NCI-H1436 (cell line): Measurements from ENCODE around the gene OR7D2.
"Not testable (repeated sequence)": the region's sequence is repeated elsewhere in the genome, so short reads cannot be mapped to it uniquely, and the experiment has no call there.

Experiments used
- DNase-seq: peaks from one replicate; lab custom pipeline; 2025; lab: John Stamatoyannopoulos, UW

OR7D2 gene

GRCh38 chr19:9178901-9179300 is at the start of gene OR7D2:
Gene OR7D2 (plus strand): TSS chr19:9178979. CDS start chr19:9185782, 6,803 bp downstream.
- no peak for DNase-seq

GRCh38 chr19:9130965-9131364 is 47.8 kb upstream of the OR7D2 start:
- DNase-seq = no peak

GRCh38 chr19:9132422-9132821 is 46.4 kb upstream of the OR7D2 start:
- DNase-seq = no peak

DNA sequence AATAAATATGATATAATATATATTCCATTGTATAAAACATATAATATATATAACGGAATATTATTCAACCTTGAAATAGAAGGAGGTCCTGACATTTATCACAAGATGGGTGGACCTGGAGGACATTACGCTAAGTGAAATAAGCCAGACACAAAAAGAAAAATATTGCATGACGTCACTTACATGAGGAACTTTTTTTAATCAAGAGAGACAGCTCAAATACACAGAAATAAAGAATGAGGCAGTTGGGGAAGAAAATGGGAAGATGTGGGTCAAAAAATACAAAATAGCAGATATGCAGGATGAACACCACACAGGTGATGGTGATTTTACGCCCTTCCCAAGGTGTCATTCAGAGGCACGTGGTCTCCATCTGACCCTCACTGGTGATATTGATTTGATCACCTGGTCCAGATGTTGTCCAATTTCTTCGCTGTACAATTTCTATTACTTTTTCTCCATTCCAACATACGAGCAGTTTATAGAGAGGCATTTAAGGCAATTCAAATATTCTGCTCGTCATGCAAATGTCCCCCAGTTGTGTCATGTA is 39.1 kb upstream of the OR7D2 start:
- DNase-seq = no peak

DNA sequence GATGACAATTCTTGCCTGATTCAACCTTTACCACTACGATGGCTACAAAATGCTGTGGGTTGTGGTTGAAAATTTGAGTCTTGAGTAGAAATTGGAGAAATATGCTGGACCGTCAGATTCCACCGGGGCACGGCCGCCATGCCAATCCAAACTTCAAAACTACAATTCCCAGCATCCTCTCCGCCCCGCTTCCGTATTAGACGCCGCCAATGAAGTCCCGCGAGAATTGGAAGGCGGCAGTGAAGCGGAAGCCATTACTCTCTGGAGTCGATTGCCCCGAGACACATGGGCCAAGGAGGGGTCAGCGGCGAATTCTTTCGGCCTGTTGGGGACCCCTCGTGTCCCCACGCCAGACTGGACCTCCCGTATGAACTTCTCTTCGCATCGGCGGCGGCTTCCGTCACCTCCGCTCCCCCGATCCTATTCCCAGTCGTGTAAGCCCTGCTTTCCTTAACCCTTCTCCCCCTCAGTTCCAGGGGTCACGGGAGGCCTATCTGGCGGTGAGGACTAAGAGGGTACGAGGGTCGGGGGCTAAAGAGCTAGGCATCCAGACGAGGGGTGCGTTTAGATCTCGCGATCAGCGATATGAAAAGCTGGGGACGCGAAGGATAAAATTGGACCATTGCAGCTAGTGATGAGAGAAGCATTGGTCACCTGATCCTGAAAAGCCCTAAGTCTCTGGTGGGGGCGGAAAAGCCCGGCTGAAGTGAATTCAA is 38.5 kb upstream of the OR7D2 start, which contains the start of gene ZNF317:
Gene ZNF317 (plus strand): TSS at position 239 of the 716 bp plus-strand sequence. CDS start 15,620 bp downstream, outside the sequence.
- peak; percentile 94 for DNase-seq

GRCh38 chr19:9144920-9145319 is 33.9 kb upstream of the OR7D2 start:
- DNase-seq = no peak

DNA sequence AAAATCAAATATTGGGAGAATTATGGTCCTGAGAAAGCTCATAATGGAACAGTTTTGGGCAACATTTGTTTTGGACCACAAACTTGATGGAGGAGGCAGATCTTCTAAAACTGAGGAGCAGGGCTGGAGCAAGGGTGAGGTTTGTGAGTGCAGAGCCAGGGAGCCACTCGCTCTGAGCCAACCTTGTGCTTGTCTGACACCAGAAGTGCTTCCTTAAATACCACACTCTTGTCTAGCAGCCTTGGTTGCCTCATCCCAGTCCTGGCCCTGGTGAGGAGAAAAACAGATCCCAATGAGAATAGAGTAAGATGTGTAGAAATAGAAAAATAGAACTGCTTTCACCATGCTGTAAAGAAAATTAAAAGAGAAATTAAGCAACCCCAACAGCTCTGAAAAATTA is 31.9 kb upstream of the OR7D2 start:
- no peak for DNase-seq

DNA sequence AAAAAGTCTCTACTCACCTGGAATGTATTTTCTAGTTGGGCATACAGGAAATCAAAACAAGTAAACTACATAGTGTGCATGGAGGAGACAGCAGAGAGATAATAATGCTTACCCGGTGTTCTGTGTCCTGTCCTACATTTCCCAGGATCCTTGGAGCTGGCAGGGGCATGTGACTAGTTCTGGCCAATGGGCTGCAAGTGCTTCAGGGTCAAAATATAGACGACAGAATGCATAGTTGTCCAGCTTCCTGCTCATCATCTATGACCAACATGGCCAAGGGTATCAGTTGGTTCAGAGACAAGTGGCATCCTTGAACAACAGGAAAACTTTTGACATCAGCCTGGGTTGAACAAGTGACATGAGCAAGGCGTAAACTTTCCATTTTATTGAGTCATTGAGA is 30.1 kb upstream of the OR7D2 start:
- DNase-seq = no peak

GRCh38 chr19:9149997-9150396 is 28.8 kb upstream of the OR7D2 start:
- DNase-seq = no peak

GRCh38 chr19:9150650-9151049 is 28.1 kb upstream of the OR7D2 start:
- no peak for DNase-seq

GRCh38 chr19:9151367-9151766 is 27.4 kb upstream of the OR7D2 start:
- no peak for DNase-seq

DNA sequence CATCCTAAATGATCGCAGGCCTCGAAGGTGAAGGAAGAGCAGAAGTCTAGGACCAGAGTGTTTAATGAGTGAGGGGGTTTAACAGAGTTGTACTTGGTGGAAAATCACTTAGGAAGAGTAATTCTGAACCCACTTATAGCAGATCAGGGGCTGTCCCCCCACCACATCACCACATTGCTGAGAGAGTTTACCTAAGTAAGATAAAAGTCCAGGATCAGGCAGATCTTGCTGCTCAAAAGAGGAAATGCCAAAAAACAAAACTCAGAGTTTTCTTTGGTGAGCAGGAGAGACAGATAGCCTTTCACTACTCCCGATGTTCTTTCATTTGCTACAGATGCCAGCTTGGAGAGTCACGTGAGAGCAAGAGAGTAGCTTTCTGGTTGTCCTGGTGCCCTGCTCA is 23.2 kb upstream of the OR7D2 start:
- DNase-seq = no peak

DNA sequence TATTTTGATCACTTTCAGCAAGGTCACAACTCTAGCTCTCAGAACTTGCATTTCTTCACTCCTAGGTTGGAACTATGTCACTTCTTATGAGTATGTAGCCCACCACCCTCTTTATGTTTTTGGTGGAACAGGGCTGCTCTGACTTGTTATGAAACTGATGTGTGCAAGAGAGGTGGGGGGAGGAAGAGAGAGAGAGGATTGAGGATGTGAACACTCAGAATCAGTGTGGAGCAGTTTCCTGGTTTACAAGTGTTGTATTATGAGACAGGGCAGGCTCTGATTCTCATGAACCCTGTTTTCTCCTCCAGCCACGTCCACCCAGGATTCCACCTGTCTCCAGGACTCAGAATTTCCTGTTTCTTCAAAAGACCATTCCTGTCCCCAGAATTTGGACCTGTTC is 22.5 kb upstream of the OR7D2 start:
- no peak for DNase-seq

DNA sequence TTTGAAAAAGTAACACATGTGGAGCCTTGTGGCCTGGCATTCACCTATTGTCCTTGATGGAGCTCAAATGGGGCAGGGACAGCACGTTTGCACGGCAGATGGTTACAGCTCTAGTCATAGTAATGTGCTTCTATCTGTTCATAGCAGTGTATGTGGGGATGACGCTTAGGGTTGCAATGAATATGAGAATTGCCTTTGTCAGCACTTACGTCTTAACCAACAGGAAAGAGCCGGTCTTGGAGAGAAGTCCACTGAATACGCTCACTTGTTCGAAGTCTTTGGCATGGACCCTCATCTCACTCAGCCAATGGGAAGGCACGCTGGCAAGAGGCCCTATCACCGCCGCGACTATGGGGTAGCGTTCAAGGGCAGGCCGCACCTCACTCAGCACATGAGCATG is 18.9 kb upstream of the OR7D2 start:
- DNase-seq = no peak

DNA sequence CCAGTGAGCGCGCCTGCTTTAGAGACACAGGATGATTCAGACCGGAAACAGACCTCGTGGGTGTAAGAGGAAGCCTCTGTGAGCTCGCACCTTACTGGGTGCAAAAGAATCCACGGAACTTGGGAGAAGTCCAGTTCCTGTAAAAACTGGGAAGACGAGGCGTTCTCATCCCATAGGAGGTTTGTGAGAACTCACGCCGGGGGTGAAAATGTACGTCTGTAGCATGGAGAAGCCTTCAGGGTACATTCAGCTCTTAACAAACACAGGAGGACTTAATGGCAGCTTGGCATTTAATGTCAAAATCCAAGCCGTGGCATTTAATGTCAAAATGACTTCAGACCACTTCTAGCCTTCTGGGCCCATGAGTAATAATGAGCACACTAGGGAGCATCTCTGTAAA is 17.4 kb upstream of the OR7D2 start:
- no peak for DNase-seq

DNA sequence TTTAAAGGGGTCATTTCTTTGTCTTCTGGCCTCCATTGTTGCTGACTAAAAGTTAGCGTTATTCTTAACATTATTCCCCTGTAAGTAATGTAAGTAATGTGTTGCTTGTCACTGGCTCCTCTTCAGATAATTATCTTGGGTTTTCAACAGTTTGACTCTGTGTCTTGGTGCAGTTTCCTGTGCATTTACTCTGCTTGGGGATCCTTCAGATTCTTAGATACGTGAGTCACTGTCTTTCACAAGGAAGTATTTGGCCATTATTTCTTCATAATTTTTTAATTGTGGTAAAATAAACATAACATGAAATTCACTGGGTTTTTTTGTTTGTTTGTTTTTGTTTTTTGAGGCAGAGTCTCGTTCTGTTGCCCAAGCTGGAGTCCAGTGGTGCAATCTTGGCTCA is 13.5 kb upstream of the OR7D2 start:
- DNase-seq = no peak

- DNase-seq = no peak
Measured at GRCh38 chr19:9166846-9167245, 11.9 kb upstream of the OR7D2 start.

- DNase-seq = no peak
Measured at GRCh38 chr19:9171393-9171991, 7.3 kb upstream of the OR7D2 start.

DNA sequence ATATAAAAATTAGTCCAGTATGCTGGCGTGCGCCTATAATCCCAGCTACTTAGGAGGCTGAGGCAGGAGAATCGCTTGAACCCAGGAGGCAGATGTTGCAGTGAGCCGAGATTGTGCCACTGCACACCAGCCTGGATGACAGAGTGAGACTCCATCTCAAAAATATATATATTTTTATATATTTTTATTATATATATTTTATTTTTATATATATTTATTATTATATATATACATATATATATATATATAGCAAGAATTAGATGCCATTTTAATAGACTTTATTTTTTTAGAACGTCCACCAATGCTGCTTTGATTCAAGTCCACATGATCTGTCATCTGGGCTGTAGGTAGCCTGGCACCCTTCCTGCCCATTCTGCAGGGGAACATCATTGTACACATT is 3.5 kb upstream of the OR7D2 start:
- DNase-seq = no peak

DNA sequence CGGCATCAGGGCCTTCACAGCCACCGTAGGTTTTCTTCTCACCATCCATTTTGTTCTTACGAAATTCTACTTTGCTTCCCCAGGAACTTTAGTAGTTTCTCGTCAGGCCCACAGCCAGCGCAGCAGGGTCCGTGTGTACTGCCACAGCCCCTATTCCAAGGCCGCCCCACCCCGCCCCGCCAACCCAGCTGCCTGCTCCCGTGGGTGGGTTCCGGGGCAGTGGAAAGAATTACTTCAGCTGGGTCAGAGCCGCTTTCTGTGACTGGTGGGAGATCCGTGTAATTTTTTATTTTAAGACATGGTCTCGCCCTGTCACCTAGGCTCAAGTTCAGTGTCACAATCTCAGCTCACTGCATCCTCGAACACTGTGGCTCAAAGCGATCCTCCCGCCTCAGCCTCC is 4.2 kb downstream of the OR7D2 start:
- no peak for DNase-seq

DNA sequence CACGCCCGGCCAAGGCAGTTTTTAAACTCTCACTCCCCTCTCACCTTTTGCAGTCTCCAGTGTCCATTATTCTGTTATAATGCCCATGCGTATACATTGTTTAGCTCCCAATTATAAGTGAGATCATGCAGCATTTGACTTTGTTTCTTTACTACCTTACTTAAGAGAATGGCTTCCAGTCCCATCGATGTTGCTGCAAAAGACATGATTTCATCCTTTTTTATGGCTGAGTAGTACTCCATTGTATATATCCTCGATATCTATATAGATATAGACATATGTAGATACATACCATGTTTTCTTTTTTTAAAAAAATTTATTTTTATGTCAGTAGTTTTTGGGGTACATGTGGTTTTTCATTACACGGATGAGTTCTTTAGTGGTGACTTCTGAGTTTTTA is 8.4 kb downstream of the OR7D2 start:
- no peak for DNase-seq

DNA sequence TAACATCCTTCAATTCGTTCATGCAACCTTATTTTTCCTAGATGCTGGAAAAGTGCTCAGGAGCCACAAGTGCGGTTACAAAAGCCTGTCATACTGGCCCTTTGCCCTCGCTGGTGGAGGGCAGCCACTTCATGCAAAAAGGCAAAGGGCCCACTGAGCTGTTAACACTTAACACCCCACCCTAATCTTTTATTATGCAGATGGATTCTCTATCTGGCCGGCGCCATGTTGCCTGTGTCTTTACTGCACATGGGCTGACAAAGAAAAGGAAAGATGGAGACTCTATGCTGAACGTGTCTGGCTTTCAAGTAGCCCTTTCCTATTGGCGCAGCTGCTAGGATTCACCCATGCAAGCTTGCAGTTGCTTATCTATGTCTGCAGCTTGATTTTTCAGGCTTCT is 10.8 kb downstream of the OR7D2 start:
- no peak for DNase-seq

GRCh38 chr19:9198044-9198443 is 19.3 kb downstream of the OR7D2 start:
- DNase-seq = not testable (repeated sequence)
